Measurements from ENCODE around the gene UBL5.

DNA sequence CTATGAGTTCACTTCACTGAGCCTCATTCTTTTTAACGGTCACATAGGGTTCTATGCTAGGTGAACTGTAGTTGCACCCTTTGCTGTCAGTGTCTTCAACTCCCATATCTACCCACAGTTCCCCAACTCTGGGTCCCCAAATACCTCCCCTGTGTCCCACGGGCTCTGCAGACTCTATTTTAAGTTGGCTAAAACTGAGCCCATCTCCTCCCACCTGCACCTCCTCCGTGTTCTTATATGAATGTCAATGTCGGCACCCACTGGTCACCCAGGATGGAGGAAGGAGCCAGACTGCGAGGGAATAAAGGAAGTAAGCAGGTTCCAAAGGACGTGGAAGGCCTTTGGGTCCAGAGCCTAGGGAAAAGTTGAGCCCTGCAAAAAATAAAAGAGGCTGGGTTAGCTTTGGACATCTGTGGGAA lies 6.6 kb downstream of the UBL5 start:
- TF ChIP-seq, protein P1, sequence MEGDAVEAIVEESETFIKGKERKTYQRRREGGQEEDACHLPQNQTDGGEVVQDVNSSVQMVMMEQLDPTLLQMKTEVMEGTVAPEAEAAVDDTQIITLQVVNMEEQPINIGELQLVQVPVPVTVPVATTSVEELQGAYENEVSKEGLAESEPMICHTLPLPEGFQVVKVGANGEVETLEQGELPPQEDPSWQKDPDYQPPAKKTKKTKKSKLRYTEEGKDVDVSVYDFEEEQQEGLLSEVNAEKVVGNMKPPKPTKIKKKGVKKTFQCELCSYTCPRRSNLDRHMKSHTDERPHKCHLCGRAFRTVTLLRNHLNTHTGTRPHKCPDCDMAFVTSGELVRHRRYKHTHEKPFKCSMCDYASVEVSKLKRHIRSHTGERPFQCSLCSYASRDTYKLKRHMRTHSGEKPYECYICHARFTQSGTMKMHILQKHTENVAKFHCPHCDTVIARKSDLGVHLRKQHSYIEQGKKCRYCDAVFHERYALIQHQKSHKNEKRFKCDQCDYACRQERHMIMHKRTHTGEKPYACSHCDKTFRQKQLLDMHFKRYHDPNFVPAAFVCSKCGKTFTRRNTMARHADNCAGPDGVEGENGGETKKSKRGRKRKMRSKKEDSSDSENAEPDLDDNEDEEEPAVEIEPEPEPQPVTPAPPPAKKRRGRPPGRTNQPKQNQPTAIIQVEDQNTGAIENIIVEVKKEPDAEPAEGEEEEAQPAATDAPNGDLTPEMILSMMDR (IDR thresholded peaks at IDR 0.05) = no peak
- no peak for TF ChIP-seq POLR2A (IDR thresholded peaks at IDR 0.05)
